ENCODE results near the gene ACOT7.
"Not testable (repeated sequence)": the region's sequence is repeated elsewhere in the genome, so short reads cannot be mapped to it uniquely, and the experiment has no call there.

Gene ACOT7

GRCh38 chr1:6395781-6396244 lies 2.2 kb upstream of the ACOT7 start:
- DNase-seq: not testable (repeated sequence)

GRCh38 chr1:6395130-6395529 lies 1.6 kb upstream of the ACOT7 start:
- DNase-seq: not testable (repeated sequence)

GRCh38 chr1:6392809-6393399 lies 663 bp downstream of the ACOT7 start:
- DNase-seq: no peak

DNA sequence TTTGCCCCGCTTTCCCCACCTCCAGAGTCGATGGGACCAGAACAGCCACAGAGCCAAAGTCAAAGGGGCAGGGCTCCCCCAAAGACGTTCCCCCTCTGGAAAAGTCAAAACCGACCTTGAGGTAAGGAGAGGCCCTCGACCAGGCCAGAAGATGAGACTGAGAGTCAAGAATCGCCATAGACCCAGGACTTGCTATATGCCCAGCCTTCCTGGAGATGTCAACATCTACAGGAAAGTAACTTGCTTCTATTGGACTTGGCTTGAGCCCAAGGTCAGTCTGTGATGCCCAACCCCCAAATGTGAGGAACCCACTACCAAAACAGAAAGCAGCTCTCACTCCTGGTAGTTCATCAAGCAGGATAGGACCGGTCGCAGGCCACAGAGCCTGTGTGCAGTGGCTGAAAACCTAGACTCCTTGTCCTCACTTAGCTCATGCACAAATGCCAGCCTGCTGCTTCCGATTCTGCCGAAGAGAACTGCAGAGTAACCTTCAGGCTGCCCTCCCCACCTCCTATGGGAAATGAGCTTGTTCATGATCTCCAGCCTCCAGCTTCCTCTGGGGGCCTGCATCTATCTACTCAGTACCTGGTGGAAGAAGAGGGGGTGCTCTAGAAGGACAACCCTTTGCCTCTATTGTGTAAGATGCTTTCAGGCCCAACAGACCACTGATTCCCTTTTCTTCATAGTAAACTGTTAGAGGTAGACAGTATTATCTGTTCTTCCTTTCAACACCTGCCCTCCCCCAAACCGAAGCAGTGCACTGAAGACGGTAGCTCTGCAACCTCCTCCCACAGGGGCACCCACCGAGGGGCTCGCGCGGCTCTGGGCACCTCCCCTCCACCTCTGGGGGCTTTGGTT lies 1.4 kb downstream of the ACOT7 start:
- DNase-seq: no peak

DNA sequence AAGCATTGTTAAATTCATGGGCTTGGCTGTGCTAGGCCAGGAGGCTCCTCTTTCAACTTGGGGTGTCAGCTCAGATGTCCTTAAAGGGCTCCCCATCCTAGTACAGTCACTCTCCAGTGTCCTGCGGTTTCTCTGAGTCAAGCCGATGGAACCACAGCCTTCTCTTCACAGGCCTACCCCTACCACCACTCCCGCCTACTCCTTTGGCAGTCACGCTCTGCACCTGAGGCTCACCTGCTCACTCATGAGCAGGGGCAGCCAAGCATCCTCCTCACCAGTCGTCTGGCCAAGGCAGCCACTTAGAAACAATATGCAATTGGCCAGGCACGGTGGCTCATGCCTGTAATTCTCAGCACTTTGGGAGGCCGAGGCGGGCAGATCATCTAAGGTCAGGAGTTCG lies 3.6 kb downstream of the ACOT7 start:
- no peak for DNase-seq

- DNase-seq: no peak
These were observed 7.1 kb downstream of the ACOT7 start for GRCh38 chr1:6386371-6386949.

DNA sequence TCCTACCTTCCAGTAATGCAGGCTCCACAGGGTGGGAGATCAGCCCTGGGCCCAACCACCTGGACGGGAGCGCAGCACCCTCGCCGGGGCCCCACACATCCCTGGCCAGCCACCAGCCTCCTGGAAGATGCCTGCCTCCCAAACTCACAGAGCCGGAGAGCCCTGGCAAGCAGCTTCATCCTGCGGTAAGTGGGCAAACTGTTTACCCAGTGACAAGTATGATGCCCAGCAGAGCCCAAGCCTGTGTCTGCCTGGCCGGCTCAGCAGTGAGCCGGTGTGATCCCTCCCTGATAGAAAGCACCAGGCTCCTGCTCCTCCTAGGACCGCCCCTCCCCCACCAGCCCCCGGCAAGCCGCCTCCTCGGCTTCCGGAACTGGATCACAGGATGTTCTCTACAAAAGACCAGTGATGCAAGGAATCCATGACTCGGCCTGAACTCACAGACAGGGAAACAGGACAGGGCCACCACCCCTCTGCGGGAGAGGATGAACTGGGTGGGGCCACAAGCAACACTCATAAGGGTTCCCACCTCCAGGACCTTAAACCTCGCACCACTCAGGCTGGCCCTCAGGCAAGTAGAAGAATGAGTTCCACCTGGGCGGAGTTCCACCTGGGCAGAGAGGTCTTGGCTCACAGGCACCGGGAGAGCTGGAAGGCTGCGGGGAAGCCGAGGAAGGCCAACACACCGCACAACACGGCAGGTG lies 7.9 kb downstream of the ACOT7 start:
- DNase-seq: no peak

- no peak for DNase-seq
These were observed 8.6 kb downstream of the ACOT7 start for GRCh38 chr1:6384962-6385361.

DNA sequence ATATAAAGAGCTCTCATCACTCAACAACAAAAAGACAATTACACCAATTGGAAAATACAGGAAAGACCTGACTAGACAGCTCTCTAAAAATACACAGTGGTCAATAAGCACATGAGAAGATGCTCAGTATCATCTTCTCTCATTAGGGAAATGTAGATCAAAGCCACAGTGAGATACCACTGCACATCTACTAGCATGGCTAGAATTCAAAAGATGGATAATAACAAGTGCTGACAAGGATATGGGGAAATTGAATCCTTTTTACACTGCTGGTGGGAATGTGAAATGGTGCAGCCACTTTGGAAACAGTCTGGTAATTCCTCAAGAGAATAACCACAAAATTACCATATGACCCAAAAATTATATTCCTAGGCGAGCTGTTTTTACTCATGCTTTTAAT lies 9.4 kb downstream of the ACOT7 start:
- no peak for DNase-seq

DNA sequence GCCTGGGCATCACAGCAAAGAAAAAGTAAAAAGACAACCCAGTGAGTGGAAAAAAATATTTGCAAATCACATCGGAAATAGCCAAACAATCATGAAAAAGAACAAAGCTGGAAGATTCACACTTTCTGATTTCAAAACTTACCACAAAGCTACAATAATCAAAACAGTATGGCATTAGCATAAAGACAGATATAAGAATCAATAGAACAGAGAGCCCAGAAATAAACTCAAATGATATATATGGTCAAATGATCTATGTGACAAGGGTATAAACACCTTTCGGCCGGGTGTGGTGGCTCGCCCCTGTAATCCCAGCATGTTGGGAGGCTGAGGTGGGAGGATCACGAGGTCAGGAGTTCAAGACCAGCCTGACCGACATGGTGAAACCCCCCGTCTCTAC lies 13.5 kb downstream of the ACOT7 start:
- no peak for DNase-seq

DNA sequence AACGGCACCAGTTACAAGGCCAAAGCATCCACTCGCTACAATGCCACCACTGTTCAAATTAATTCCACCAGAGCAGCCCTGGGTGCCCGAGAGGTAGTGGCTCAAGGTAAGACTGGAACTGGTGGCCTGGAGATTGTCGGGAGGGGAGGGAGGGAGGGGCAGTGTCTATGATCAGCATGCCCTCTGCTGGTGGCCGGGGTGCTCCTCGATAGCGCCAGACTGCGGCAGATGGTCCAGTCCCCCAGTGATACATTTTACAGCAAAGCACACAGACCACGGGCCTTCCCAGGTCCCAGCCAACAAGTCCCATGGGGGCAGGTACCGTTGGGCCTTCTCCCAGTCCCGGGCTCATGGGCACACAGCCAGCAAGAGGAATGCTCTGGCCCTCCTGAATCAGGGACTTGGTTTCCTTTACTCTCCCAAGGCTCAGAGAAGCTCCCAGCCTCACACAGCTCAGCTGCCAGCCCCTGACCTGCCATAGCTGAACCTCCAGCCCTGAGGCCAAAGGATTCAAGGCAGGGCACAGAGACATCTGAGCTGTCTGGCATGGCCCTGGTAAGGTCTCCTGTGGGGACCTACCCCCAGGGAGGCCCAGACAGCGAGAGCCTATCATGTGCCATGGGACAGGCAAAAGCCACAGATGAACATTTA lies 15.3 kb downstream of the ACOT7 start:
- no peak for DNase-seq

- DNase-seq: no peak
These were observed 19.4 kb downstream of the ACOT7 start for GRCh38 chr1:6373961-6374720.

DNA sequence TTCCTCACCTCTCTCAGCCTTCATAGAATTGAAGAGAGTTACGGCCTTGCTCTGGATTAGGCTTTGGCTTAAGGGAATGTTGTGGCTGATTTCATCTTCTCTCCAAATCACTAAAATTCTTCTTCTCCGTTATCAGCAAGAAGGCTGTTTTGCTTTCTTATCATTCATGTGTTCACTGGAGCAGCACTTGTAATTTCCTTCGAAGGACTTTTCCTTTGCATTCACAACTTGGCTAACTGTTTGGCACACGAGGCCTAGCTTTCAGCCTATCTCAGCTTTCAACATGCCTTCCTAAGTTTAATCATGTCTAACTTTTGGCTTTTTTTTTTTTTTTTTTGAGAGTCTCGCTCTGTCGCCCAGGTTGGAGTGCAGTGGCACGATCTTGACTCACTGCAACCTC lies 21.3 kb downstream of the ACOT7 start:
- not testable (repeated sequence) for DNase-seq

- DNase-seq: no peak
These were observed 23.6 kb downstream of the ACOT7 start for GRCh38 chr1:6370006-6370405.

DNA sequence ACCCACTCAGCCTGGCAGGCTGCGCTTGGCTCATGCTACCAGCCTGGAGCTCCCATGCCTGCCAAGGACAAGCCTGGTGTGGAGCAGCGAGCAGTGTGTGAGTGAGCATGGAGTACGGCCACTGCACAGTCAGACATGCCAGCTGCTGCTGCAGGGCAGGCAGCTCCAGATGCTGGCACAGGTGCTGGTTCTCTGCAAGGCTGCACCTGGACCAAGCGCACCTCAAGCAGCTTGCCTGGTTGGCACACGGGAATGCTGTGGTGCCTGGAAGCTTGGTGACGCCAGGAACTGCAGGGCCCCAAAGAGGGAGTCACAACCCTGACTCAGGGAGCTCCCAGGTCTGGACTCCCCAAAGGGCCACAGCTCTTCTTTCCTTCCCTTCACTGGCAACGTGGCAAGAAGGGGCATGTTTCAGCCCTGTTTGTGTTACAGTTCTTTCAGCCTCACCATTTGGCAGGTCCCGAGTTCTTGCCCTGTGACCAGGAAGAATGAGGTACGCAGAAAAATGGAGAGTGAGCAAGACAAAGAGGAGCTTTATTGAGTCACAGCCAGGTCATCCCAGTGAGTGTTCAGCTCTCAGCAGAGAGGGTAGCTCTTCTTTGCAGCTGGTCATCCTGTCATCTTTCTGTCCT lies 26.1 kb downstream of the ACOT7 start:
- no peak for DNase-seq

- DNase-seq: peak; percentile 51 to 52
These were observed 28.5 kb downstream of the ACOT7 start for GRCh38 chr1:6365047-6365446.

- DNase-seq: peak; percentile 26 to 55
These were observed 30.3 kb downstream of the ACOT7 start for GRCh38 chr1:6363085-6363884.

DNA sequence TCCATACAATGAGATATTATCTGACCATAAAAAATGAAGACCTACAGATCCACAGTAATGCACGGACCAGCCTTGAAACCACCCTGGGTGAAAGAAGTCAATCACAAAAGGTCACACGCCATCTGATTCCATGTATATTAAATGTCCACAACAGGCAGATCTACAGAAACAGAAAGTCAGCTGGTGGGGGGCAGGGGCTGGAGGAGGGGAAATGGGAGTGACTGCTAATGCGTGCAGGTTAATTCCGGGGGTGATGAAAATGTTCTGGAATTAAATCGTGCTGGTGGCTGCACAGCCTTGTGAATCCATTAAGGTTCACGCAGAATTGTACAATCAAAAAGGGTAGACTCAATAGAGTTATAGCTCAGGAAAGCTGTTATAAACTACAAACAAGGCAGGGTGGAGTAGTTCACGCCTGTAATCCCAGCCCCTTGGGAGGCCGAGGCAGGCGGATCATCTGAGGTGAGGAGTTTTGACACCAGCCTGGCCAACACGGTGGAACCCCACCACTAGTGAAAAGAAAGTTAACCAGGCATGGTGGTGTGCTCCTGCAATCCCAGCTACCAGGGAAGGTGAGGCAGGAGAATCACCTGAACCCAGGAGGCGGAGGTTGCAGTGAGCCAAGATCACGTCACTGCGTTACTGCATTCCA lies 32.3 kb downstream of the ACOT7 start:
- no peak for DNase-seq

DNA sequence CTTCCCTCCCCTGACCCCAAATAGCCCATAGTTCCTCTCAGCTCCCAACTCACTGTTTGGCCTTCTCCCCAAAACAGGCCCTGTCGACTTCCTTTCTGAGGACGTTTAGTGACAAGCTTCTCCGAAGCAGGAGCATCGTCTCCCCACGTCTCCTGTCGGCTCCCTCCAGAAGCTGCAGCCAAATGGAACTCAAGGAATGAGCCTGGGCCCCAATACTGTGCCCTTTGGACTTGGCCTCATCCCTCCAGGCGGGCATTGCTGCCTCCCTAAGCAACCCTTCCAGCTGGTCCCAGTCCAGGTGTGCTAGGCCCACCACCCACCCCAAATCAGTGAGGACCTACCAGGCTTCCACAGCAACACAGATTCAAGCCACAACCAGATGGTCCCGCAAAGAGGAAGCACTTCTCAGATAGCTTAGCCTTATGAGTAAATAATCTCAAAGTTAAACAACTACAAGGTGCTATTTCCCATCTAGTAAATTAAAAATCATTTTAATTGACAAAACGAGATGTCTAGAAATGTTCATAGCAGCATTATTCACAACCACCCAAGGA lies 33.0 kb downstream of the ACOT7 start:
- DNase-seq: no peak

- DNase-seq: no peak
These were observed 33.5 kb downstream of the ACOT7 start for GRCh38 chr1:6360117-6360496.

Measured in CD4-positive, alpha-beta T cell treated with Interleukin-1 beta for 1 hour (primary cell).